22Rv1 (cell line): ENCODE results near the gene SLCO1A2.

ENCODE experiments used
- CTCF ChIP-seq: fragments of 450-650 bp; IDR thresholded peaks from 2 replicates; pipeline ENCODE4 v1.5.1; 2017; ENCODE audit warnings: mild to moderate bottlenecking
- ZFX ChIP-seq: fragments of 450-650 bp; IDR thresholded peaks from 2 replicates; pipeline ENCODE4 v1.6.1; 2017; ENCODE audit warnings: antibody characterized with exemption, borderline replicate concordance

- TF ChIP-seq CTCF (no peak), ZFX (no peak)
These were observed 5.2 kb upstream of the SLCO1A2 start for GRCh38 chr12:21339921-21340320.
